Measurements from ENCODE around the gene BCAT1. TPM values are rescaled to one million over a fixed set of nuclear protein-coding genes. Genes with fewer than 3 reads are reported as not detected.
"Not testable (repeated sequence)": the region's sequence is repeated elsewhere in the genome, so short reads cannot be mapped to it uniquely, and the experiment has no call there.

BCAT1 gene
- total RNA-seq, 2 experiments from 2014 or later, result 27.9 to 40.0 TPM

DNA sequence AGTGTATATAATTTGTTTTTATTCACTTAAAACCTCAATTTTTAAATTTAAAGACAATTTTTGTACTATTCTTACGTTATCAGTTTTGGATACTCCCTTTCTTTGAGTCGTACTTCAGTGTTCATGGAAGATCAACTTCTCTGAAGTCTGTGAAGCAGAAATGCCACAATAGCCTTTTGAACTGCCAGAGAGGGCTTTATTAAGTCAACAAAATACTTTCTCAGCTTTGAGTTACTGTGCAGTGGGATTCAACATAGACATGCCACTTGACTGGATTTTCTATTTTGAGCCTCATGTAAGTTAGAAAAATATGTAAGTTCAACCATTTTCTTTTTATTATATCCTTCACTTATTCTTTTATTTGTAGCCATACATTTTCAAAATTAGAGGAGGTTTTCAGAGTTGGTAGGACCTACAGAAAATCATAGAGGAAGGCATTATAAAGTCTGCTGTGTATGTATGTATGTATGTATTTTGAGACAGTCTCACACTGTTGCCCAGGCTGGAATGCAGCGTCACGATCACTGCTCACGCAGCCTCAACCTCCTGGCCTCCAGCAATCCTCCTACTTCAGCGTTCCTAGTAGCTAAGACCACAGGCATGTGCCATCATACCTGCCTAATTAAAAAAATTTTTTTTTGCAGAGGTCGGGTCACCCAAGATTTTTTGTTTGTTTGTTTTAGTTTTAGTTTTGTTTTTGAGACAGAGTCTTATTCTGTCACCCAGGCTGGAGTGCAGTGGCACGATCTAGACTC lies 31.3 kb upstream of the BCAT1 start:
- no peak overlapping the region for H3K4me3 Mint-ChIP-seq
- H3K27me3 Mint-ChIP-seq, result no peaks in the 10 kb centered on the region
- no peak overlapping the region for H3K27ac Mint-ChIP-seq

DNA sequence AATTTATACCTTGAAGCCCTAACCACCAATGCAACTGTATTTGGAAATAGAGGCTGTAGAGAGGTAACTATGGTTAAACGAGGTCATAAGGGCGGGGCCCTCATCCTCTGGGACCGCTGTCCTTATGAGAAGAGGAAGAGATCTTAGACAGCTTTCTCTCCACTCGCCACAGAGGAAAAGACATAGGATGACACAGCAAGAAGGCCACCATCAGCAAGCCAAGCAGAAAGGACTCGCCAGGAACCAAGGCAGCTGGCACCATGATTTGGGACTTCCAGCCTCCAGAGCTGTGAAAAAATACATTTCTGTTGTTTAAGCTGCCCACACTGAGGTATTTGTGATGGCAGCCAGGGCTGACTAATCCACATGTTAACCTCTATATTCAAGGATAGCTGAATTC lies 30.4 kb upstream of the BCAT1 start:
- intact Hi-C loops (cut with DNase I, micrococcal nuclease), result no loop called here
- no peaks in the 10 kb centered on the region for H3K27me3 Mint-ChIP-seq
- ATAC-seq, result no peak

More for the DNA sequence above, 31.3 kb upstream of the BCAT1 start:
- Mint-ChIP-seq H3K4me1 (no peaks in the 10 kb centered on the region), H3K36me3 (ENCODE audit: low read depth) (no peaks in the 10 kb centered on the region), H3K9me3 (ENCODE audit: low read depth) (peaks cover 4% of the 10 kb centered on the region)
- ATAC-seq (no peak), DNase-seq (no peak)
- POLR2A ChIA-PET, result no interaction called here
- intact Hi-C loops (cut with DNase I, micrococcal nuclease), result no loop called here
- CTCF ChIA-PET, result interaction anchor here (0.6 kb wide), 1 partner anchor 666 kb away, joined by 3 read pairs; no protein-coding TSS in a partner anchor

DNA sequence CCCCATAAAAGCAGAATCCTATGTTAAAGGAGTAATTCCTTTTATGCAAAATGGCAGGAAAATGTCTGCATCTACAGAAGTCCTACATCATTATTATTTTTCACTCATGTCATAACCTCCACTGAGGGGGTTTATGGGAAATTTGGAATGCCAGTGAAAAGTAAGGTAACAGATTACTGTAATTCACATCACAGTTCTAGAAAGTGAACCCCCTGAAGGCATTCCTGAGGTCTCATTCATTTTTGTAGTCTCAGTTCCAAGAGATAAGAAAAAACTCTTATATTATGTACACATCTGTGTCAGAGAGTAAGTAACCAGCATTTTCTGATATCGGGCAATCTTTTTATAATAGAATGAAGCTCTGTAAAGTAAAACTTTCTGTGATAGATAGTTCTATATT lies 28.8 kb upstream of the BCAT1 start:
- intact Hi-C loops (cut with DNase I, micrococcal nuclease), result no loop called here
- no peak overlapping the region for H3K27ac Mint-ChIP-seq
- peaks cover 3% of the 10 kb centered on the region for H3K9me3 Mint-ChIP-seq (ENCODE audit: low read depth)
- DNase-seq, result no peak
- no peaks in the 10 kb centered on the region for H3K27me3 Mint-ChIP-seq
- ChIA-PET POLR2A (no interaction called here), CTCF (no interaction called here)
- no peak overlapping the region for H3K4me3 Mint-ChIP-seq
- no peaks in the 10 kb centered on the region for H3K4me1 Mint-ChIP-seq
- H3K36me3 Mint-ChIP-seq (ENCODE audit: low read depth), result no peaks in the 10 kb centered on the region
- no peak for ATAC-seq

More for the DNA sequence above, 30.4 kb upstream of the BCAT1 start:
- CTCF ChIA-PET, result no interaction called here
- Mint-ChIP-seq H3K4me3 (no peak overlapping the region), H3K4me1 (no peaks in the 10 kb centered on the region), H3K36me3 (ENCODE audit: low read depth) (no peaks in the 10 kb centered on the region), H3K9me3 (ENCODE audit: low read depth) (peaks cover 4% of the 10 kb centered on the region), H3K27ac (no peak overlapping the region)
- POLR2A ChIA-PET, result no interaction called here
- DNase-seq, result no peak

DNA sequence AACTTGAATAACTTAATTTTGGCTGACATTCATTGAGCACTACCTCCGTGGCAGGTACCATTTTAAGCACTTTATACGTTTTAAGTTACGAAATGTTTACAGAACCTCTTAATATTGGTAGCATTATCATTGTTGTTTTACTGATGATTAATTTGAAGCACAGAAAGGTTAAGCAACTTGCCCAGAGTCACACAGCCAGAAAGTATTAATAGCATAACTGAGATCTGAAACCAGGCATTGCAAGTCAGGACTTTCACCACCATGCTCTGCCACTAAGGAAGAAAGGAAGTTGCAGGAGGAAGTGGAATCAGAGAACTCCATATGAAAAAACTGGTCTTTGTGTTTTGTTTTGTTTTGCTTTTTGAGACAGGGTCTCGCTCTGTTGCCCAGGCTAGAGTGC lies 28.2 kb upstream of the BCAT1 start:
- Mint-ChIP-seq H3K4me3 (no peak overlapping the region), H3K27me3 (no peaks in the 10 kb centered on the region), H3K27ac (no peak overlapping the region), H3K4me1 (no peaks in the 10 kb centered on the region), H3K36me3 (ENCODE audit: low read depth) (no peaks in the 10 kb centered on the region), H3K9me3 (ENCODE audit: low read depth) (no peaks in the 10 kb centered on the region)
- intact Hi-C loops (cut with DNase I, micrococcal nuclease), result no loop called here
- DNase-seq (no peak), ATAC-seq (no peak)
- ChIA-PET CTCF (interaction anchor here (0.6 kb wide), 1 partner anchor 41 kb away, joined by 3 read pairs; no protein-coding TSS in a partner anchor), POLR2A (no interaction called here)

DNA sequence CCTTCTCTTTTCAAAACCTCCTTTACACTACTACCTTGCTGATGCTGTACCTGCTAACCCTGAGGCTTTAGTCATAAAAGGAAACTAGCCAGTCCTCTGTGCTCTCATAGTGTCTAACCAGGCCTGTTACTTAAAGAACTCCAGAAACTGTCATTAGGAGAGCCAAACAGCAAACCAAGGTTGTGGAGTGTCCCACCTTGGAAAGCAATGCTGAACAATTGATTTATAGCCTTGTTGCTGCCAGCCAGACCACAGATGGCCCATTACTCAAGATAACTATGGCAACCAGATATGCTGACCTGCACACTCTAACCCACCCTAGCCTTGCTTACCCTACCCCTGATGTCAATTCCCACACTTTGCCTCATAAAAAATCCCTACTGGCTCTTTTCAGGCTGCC lies 26.5 kb upstream of the BCAT1 start:
- ChIA-PET CTCF (no interaction called here), POLR2A (no interaction called here)
- Mint-ChIP-seq H3K36me3 (ENCODE audit: low read depth) (no peaks in the 10 kb centered on the region), H3K4me1 (no peaks in the 10 kb centered on the region), H3K27ac (no peak overlapping the region), H3K27me3 (no peaks in the 10 kb centered on the region), H3K9me3 (ENCODE audit: low read depth) (no peaks in the 10 kb centered on the region), H3K4me3 (no peak overlapping the region)
- intact Hi-C loops (cut with DNase I, micrococcal nuclease), result no loop called here
- ATAC-seq, result no peak
- no peak for DNase-seq

DNA sequence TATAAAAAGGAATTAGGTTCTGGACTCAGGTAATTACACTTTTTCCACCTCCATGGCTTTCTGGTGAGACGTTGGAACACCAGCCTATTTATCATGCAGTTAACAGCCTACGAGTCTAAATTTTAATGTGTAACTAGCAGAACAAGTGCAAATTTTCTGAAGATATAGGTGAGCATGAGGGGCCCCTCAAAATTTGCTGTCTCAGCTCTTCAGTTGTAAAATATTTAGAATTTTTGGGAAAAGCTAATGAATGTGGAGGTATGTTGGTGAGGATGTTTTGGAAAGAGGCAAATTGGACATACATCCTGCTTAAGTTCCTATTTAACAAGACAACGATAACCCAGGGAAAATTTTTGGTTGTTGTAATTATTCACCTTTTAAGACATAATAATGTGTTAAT lies 25.3 kb upstream of the BCAT1 start:
- POLR2A ChIA-PET, result no interaction called here
- intact Hi-C loops (cut with DNase I, micrococcal nuclease), result no loop called here
- CTCF ChIA-PET, result no interaction called here
- H3K27me3 Mint-ChIP-seq, result no peaks in the 10 kb centered on the region
- no peak for ATAC-seq
- no peaks in the 10 kb centered on the region for H3K4me1 Mint-ChIP-seq
- no peak overlapping the region for H3K27ac Mint-ChIP-seq
- H3K4me3 Mint-ChIP-seq, result no peak overlapping the region
- H3K36me3 Mint-ChIP-seq (ENCODE audit: low read depth), result no peaks in the 10 kb centered on the region
- DNase-seq, result no peak
- no peaks in the 10 kb centered on the region for H3K9me3 Mint-ChIP-seq (ENCODE audit: low read depth)

DNA sequence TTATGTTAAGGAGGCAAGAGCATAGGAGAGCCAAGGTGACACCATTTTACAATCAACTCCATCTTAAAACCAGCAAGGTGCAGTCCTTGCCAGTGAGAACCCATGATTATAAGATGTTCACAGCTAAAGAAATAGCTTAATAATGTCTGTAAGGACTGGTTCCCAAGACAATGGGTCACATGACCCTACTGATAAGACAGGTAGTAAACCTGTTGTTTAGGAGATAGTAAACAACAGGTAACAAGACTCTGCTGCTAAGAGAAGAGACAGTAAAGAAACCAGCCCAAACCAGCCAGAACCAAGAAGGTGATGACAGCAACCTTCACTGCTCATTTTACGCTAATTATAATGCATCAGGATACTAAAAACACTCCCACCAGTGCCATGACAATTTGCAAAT lies 23.2 kb upstream of the BCAT1 start:
- Mint-ChIP-seq H3K27ac (no peak overlapping the region), H3K9me3 (ENCODE audit: low read depth) (no peaks in the 10 kb centered on the region), H3K27me3 (no peaks in the 10 kb centered on the region), H3K4me1 (no peaks in the 10 kb centered on the region), H3K4me3 (no peak overlapping the region), H3K36me3 (ENCODE audit: low read depth) (no peaks in the 10 kb centered on the region)
- DNase-seq (no peak), ATAC-seq (no peak)
- ChIA-PET POLR2A (no interaction called here), CTCF (interaction anchor here (0.6 to 2.4 kb wide), 6 partner anchors 9 to 142 kb away, joined by 3 to 7 read pairs (median 4); no protein-coding TSS in a partner anchor)
- intact Hi-C loops (cut with DNase I, micrococcal nuclease), result no loop called here

DNA sequence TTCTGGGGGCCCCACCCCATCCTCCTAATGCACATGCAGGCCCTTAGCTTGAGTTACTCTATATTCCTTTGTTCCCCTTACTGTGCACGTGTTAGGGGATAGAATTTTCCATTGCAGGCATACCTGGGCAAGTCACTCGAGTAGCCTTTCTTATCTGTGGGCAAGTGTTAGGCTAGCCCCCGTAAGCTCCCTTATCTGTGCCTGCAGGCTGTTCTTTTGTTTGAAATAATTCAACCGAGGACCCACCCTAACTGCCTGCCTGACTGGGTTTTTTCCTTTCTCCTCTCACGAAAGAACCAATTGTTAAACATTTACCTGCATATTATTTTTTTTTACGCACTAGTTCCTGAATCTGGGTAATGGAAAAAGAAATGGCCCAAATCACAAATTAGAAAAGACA lies 21.3 kb upstream of the BCAT1 start:
- DNase-seq, result no peak
- POLR2A ChIA-PET, result no interaction called here
- H3K27me3 Mint-ChIP-seq, result no peaks in the 10 kb centered on the region
- no peaks in the 10 kb centered on the region for H3K4me1 Mint-ChIP-seq
- peaks cover 1% of the 10 kb centered on the region for H3K9me3 Mint-ChIP-seq (ENCODE audit: low read depth)
- no peak for ATAC-seq
- intact Hi-C loops (cut with DNase I, micrococcal nuclease), result no loop called here
- no peak overlapping the region for H3K4me3 Mint-ChIP-seq
- H3K27ac Mint-ChIP-seq, result no peak overlapping the region
- CTCF ChIA-PET, result no interaction called here
- H3K36me3 Mint-ChIP-seq (ENCODE audit: low read depth), result no peaks in the 10 kb centered on the region

DNA sequence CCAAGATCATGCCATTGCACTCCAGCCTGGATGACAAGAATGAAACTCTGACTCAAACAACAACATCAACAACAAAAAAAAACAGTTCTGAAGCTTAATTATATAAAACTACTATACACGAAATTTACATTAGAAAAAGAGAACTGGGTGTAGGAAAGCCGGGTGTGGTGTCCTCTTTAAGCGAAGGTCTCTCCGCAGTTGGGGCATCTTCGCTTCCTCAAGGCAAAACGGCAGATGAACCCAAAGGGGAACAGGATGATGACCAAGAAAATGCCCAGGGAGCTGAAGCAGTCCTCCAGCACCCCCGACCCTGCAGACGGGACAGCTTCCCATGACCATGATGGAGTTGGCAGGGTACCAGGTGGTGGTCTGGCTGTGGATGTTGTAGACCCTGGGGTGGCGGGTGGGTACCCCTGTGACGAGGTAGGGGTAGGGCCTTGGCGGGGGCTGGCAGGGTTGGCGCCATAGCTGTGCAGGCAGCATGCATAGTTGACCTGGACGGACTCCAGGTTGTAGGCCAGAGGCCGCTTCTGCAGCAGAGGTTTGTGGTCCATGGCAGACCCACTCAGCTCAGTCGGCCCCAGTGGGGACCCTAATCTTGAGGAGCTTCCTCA lies 18.2 kb upstream of the BCAT1 start:
- POLR2A ChIA-PET, result no interaction called here
- intact Hi-C loops (cut with DNase I, micrococcal nuclease), result no loop called here
- H3K4me1 Mint-ChIP-seq, result no peaks in the 10 kb centered on the region
- peaks cover 2% of the 10 kb centered on the region for H3K27me3 Mint-ChIP-seq
- DNase-seq (no peak), ATAC-seq (no peak)
- CTCF ChIA-PET, result no interaction called here
- no peaks in the 10 kb centered on the region for H3K36me3 Mint-ChIP-seq (ENCODE audit: low read depth)
- no peak overlapping the region for H3K4me3 Mint-ChIP-seq
- H3K9me3 Mint-ChIP-seq (ENCODE audit: low read depth), result peaks cover 8% of the 10 kb centered on the region
- no peak overlapping the region for H3K27ac Mint-ChIP-seq

DNA sequence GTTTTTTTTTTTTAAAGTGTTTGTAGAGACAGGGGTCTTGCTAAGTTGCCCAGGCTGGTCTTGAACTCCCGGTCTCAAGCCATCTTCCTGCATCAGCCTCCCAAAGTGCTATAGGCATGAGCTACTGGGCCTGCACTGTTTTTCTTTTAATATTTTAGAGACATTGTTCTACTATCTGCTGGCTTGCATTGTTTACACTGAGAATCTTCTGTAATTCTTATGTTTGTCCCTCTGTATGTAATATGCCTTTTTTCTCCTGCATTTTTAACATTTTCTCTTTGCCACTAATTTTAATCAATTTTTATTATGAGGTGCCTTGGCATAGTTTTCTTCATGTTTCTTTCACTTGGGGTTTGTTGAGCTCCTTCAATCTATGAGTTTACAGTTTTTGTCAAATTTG lies 15.4 kb upstream of the BCAT1 start:
- H3K9me3 Mint-ChIP-seq (ENCODE audit: low read depth), result peaks cover 8% of the 10 kb centered on the region
- ChIA-PET POLR2A (no interaction called here), CTCF (interaction anchor here (0.6 to 1.0 kb wide), 2 partner anchors 8 to 182 kb away, joined by 3 to 4 read pairs; no protein-coding TSS in a partner anchor)
- DNase-seq (no peak), ATAC-seq (no peak)
- H3K4me3 Mint-ChIP-seq, result no peak overlapping the region
- intact Hi-C loops (cut with DNase I, micrococcal nuclease), result no loop called here
- H3K27me3 Mint-ChIP-seq, result peaks cover 8% of the 10 kb centered on the region
- H3K4me1 Mint-ChIP-seq, result peaks cover 11% of the 10 kb centered on the region
- H3K36me3 Mint-ChIP-seq (ENCODE audit: low read depth), result no peaks in the 10 kb centered on the region
- no peak overlapping the region for H3K27ac Mint-ChIP-seq

DNA sequence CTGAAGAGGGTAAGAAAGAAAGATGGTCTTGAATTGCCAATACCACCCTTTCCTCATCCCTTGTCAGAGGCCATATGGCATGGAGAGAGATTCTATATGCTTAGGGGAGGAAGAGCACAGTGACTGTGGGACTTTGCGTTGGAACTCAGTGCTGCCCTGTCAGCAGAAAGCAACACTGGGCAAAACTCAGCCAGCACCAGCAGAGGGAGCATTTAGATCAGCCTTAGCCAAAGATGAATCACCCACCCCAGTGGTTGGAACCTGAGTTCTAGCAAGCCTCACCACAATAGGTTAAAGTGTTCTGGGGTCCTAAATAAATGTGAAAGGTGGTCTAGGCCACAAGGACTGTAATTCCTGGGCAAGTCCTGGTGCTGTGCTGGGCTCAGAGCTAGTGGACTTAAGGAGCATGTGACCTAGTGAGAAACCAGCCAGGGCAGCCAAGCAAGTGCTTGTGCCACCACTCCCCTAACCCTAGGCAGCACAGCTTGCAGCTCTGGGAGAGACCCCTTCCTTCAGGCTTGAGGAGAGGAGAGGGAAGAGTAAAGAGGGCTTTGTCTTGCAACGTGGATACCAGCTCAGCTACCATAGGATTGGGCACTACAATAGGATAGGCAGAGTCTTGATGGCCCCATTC lies 11.4 kb upstream of the BCAT1 start:
- H3K27ac Mint-ChIP-seq, result no peak overlapping the region
- CTCF ChIA-PET, result interaction anchor here (0.6 to 0.8 kb wide), 3 partner anchors 31 to 422 kb away, joined by 3 read pairs; no protein-coding TSS in a partner anchor
- peaks cover 23% of the 10 kb centered on the region for H3K4me1 Mint-ChIP-seq
- ATAC-seq (peak; percentile 81), DNase-seq (peak; percentile 79)
- H3K9me3 Mint-ChIP-seq (ENCODE audit: low read depth), result peaks cover 6% of the 10 kb centered on the region
- H3K36me3 Mint-ChIP-seq (ENCODE audit: low read depth), result no peaks in the 10 kb centered on the region
- POLR2A ChIA-PET, result no interaction called here
- intact Hi-C loops (cut with DNase I, micrococcal nuclease), result no loop called here
- H3K27me3 Mint-ChIP-seq, result peaks cover 11% of the 10 kb centered on the region
- no peak overlapping the region for H3K4me3 Mint-ChIP-seq

DNA sequence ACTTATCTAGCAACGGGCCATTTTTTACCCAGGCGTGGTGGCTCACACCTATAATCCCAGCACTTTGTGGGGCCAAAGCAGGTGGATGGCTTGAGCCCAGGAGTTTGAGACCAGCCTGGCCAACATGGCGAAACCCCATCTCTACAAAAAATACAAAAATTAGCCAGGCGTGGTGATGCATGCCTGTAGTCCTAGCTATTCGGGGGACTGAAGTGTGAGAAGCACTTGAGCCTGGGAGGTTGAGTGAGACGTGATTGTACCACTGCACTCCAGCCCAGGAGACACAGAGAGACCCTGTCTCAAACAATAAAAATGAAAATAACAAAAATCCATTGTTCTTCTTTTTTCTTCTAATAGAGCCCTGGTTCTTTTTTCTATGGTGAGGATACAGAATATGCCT lies 7.5 kb upstream of the BCAT1 start:
- CTCF ChIA-PET, result interaction anchor here (1.2 to 1.3 kb wide), 2 partner anchors 35 to 55 kb away, joined by 3 read pairs; no protein-coding TSS in a partner anchor
- intact Hi-C loops (cut with DNase I, micrococcal nuclease), result loop anchor here in 1 of 2 experiments (10.0 kb wide), 1 partner anchor 232 kb away; no protein-coding TSS in a partner anchor

More for the DNA sequence above, 7.5 kb upstream of the BCAT1 start:
- POLR2A ChIA-PET; DNase-seq; H3K4me3 Mint-ChIP-seq; H3K9me3 Mint-ChIP-seq (ENCODE audit: low read depth); ATAC-seq; H3K36me3 Mint-ChIP-seq (ENCODE audit: low read depth): not testable (repeated sequence)
- Mint-ChIP-seq H3K27ac (peak overlapping the region; percentile 21), H3K27me3 (peaks cover 24% of the 10 kb centered on the region), H3K4me1 (peaks cover 42% of the 10 kb centered on the region)
